Endothelial cell of hepatic sinusoid (primary cell): ENCODE results near the gene ZC3H6.

Experiments
- in situ Hi-C: cut with HindIII; loops from 2 replicates; pipeline ENCODE4 v1.10.0; 2017; ENCODE audit warnings: low sequenced_read_pairs

ZC3H6 gene, protein sequence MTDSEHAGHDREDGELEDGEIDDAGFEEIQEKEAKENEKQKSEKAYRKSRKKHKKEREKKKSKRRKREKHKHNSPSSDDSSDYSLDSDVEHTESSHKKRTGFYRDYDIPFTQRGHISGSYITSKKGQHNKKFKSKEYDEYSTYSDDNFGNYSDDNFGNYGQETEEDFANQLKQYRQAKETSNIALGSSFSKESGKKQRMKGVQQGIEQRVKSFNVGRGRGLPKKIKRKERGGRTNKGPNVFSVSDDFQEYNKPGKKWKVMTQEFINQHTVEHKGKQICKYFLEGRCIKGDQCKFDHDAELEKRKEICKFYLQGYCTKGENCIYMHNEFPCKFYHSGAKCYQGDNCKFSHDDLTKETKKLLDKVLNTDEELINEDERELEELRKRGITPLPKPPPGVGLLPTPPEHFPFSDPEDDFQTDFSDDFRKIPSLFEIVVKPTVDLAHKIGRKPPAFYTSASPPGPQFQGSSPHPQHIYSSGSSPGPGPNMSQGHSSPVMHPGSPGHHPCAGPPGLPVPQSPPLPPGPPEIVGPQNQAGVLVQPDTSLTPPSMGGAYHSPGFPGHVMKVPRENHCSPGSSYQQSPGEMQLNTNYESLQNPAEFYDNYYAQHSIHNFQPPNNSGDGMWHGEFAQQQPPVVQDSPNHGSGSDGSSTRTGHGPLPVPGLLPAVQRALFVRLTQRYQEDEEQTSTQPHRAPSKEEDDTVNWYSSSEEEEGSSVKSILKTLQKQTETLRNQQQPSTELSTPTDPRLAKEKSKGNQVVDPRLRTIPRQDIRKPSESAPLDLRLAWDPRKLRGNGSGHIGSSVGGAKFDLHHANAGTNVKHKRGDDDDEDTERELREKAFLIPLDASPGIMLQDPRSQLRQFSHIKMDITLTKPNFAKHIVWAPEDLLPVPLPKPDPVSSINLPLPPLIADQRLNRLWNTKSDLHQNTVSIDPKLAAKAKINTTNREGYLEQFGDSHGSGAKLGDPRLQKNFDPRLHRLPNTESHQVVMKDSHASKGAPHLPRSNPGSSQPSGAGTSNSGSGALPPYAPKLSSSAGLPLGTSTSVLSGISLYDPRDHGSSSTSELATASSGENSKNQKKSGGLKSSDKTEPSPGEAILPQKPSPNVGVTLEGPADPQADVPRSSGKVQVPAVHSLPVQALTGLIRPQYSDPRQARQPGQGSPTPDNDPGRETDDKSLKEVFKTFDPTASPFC

DNA sequence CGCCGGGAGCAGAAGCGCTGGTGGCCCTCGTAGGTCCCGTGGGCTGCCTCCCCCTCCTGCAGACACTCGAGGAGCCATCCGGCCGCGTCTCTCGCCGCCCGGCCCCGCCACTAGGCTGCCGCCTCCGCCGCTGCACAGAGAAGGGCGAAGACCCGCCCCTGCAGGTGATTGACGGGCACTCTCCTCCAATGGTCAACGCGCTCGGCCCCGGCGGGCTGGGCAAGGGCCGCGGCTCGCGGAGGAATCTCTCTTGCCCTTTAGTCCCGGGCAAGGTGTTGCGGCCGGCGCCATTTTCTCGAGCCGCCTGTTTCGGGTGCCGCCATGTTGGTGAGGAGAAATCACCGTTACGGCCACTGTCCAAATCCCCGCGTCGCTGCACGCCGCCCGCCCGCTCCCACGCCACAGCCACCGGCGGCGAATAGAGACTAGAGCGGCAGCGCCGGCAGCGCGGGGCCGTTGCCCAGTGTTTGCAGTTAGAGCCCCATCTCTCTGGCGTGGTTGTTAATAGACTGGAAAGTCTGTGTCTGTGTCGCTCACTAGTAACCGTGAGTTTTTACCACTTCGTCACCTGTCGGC lies at the start of gene ZC3H6:
ZC3H6 (plus strand) TSS at position 287 of the 576 bp plus-strand sequence. CDS start 398 bp downstream, outside the sequence.
- in situ Hi-C loops = no loop called here

DNA sequence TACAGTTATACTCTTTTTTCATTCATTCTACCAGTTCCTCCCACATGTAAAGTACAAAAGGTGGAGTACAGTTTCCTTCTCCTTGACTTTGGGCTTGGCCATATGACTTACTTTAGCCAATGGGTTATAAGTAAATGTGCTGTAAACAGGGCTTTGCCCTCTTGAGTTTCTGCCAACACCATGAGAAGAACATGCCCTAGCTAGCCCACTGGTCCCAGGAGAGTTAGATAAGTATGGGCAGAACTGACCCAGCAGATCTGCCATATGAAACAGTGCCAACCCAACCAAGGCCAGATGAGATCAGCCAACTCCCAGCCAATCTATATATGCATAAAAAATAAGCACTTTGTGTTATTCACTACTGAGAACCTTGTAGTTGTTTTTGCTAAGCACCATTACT lies 46.0 kb upstream of the ZC3H6 start:
- in situ Hi-C loops = no loop called here

DNA sequence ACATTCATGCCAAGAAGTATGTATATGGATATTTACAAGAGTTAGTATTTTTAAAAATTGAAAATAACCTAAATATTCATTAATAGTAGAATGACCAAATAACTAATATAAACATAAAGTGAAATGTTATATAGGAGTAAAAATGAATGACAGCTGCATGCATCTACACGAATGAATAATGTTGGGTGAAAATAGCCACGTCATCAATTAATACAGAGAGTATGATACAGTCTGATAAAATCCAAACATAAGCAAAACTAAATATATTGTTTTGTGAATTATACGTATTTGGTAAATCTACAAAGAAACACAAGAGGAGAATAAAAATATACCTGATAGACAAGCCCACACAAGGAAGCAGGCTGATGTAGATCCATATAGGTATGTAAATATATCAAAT lies 45.0 kb upstream of the ZC3H6 start:
- in situ Hi-C loops = no loop called here

DNA sequence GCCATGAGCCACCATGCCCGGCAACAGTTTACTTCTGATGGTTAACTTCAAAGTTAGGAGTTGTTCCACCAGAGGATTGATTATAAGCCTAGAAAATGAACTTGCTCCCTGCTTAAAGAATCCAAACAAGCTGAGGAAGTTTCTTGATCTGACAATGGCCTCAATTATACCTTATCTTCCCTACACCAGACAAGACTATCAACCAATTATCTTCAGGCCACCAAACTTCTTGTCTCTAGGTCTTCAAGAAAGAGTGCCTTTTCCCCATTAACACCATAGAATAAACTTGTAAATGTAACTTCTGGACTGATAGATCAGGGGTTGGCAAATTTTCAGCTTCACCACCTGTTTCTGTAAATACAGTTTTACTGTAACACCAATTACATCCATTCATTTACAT lies 35.5 kb upstream of the ZC3H6 start:
- in situ Hi-C loops = loop anchor here (5.0 kb wide), 1 partner anchor 102 kb away; no protein-coding TSS in a partner anchor

DNA sequence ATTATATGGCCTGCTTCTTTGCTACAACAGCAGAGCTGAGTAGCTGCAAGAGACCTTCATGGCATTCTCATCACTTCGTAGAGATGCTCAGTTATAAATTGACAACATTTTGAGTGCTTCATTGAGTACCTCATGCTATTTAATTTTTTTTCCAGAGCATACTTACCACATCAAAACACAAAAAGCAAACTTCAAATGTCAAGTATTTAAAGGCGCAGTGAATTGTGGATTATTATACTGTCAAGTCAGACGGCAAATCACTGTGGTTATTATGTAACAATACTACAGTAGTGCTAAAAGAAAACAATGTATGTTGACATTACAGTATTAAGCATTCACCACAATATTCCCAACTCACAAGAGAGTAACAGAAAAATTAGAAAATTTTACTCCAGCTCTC lies 33.0 kb upstream of the ZC3H6 start:
- in situ Hi-C loops = loop anchor here (5.0 kb wide), 1 partner anchor 100 kb away; no protein-coding TSS in a partner anchor

DNA sequence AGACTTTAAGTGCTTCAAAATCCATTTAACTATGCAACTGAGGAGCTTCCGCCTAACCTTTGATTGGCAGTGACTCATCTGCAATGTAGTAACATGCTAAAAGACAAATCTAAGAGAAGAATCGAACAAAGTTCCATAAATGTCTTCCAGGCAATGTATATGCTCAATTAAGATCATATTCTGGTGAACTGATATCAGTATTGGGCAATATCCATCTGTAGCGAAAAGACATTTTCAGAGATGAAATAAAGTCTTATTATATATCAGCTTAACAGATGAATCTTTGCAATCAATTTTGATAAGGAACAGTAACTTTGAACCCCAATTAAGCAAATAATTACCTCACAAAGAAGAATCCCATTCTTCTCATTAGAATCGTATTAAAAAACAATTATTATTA lies 32.2 kb upstream of the ZC3H6 start:
- in situ Hi-C loops = loop anchor here (5.0 kb wide), 1 partner anchor 99 kb away; no protein-coding TSS in a partner anchor

DNA sequence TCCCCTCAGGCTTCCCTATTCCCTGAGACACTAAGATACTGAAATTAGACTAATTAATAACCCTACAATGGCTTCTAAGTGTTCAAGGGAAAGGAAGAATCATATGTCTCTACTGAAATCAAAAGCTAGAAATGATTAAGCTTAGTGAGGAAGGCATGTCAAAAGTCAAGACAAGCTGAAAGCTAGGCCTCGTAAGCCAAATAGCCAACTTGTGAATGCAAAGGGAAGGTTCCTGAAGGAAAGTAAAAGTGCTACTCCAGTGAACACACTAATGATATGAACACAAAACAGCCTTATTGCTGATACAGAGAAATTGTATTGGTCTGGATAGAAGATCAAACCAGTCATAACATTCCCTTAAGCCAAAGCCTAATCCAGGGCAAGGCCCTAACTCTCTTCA lies 30.5 kb upstream of the ZC3H6 start:
- in situ Hi-C loops = loop anchor here (5.0 kb wide), 2 partner anchors 43 to 97 kb away; no protein-coding TSS in a partner anchor

DNA sequence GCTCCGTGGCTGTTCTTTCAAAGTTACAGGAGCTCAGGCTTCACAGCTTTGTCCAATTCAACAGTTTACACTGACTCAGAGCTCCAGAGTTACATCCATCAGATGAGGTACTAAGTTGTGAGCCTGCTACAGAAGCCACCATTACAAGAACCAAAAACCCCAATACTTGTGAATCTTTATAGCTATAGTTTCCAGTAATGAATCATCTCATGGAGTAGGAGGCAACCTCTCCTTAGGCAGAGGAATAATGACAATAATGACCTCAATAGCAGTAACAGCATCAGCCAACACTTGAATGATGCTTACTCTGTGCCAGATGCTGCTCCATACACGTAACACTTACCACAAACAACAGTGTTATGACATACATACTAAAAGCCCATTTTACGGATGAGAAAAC lies 24.1 kb upstream of the ZC3H6 start:
- in situ Hi-C loops = no loop called here

DNA sequence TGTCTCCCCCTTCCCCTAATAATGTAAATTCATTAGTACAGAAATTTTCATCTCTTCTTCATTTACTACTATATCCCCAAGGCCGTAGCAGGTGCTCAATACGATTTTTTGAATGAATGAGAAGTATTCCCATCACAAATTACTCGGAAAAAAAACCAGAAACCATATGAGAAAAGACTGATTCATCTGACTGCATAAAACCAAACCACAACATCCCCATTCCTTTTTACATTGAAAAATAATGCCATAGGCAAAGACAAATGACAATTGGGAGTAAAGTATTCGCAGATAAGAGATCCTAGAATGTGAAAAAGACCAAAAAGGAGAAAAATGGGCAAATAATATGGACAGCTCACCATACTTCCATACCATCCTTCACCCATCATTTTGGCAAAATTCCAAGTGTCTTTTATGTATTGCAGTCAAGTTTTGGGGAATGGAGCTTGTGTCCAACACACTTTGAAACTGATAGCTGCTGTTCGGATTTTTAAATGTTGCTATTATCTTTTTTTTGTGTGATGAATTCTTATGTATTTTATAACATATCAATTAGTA lies 22.1 kb upstream of the ZC3H6 start:
- in situ Hi-C loops = no loop called here

DNA sequence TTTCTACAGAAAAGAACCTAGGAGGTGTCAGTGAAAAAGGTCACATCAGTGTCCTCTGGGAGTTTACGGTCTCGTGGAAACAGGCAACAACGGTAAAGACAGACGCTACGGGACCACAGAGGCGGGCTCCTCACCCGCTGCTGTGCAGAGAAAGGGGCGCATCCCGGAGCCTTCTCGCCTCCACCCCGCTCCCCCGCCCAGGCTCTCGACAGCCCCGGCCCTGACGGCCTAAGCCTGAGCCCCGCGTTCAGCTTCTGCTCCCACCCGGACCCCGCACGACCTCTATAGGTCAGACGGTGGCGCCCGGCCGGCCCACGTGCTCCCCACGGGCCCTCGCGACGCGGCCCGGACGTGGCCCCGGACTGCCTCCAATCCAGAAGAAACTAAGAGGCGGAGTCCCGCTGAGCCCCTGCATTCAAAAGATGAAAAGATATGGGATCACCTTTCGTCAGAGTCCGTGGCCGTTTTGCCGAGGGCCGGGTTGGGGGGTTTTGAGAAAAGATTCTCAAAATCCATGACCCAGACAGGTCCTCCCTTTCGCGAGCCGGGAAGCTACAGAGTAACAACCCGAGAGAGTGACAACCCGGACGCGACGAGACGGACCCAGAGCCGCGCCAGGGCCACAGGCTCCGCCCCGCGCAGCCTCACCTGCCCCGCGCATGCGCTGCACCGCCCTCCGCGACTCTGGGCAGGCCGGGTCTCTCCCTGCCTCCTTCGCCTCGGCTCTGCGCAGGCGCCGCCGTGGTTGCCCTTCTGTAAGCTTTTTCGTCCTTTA lies 20.7 kb upstream of the ZC3H6 start, which contains the start of gene ZC3H8:
ZC3H8 (minus strand) TSS at position 577 of the 775 bp plus-strand sequence; CDS start at position 516, 61 bp downstream.
- in situ Hi-C loops = no loop called here

DNA sequence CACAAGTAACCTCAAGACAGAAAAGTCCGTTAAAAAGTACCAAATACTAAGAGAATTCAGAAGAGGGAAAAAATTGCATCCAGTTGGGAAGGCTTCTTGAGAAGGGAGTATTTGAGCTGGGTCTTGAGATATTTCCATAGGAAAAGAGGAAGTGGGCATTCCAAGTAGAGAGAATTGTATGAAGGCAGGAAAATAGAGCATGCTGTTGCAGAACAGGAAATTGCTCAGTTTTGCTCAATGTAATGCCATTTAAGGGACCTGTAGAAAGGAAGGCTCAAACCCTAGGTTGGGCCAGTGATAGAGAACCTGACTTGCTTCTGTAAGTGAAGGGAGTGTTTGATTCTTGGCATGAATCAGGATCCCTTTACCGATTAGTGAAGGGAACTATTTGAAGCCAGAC lies 19.5 kb upstream of the ZC3H6 start:
- in situ Hi-C loops = no loop called here

DNA sequence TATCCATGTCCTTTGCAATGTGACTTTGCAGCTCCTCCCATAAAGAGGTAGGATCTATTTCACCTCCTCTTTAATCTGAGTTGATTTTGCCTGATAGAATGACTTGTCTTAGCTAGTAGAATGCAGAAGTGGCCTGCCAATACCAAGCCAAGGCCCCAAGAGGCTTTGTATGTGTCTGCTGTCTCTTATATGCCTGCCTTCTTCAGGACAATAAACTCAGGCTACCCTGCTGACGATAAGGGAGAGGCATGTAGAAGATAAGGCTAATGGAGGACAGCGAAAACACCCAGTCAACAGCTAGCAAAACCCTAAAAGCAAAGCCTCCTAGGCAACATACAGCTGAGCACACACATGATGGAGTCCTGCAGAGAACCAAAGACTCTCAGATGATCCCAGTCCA lies 18.7 kb upstream of the ZC3H6 start:
- in situ Hi-C loops = no loop called here

DNA sequence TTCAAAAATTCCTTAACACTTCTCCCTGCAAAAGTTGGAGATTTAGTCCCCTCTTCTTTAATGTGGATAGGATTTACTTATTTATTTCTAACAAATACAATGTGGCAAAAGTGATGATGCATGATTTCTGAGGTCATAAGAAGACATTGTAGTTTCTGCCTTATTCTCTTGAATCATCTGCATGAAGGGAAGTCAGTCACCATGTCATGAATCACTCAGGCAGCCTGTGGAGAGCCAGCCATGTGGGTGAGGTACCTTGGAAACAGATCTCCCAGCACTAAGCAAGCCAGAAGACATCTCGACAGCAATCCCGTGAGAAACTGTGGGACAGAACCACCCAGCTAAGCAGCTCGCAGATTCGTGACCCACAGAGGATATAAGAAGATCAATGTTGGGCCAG lies 17.8 kb upstream of the ZC3H6 start:
- in situ Hi-C loops = no loop called here

DNA sequence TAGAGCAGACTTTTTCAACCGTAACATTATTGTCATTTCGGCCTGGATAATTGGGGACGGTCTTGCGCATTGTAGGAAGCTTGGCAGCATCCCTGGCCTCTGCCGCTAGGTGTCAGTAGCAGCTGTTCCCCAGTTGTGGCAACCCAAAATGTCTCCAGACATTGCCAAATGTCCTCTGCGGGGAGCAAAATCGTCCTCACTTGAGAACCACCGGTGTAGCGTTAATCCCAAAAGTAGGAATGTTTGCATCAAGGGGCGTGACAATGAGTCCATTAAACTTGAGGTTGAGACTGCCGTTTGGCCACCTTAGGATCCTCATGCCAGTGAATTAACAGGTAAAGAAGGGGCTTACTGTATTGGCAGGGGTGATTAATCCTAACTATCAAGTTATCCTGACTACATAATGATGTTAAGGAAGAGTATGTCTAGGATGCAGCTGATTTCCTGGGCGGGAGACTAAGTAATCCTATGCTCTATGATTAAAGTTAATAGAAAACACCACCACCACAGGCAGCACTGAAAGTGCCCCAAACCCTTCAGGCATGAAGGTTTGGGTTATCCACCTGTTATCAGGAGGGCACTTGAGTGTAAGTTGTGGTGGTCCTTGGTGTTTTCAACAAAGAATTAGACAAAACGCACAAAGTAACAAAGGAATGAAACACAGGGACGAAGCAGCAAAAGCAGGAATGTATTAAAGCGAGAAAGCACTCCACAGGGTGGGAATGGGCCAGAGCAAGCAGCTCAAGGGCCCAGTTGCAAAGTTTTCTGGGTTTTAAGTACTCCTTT lies 15.7 kb upstream of the ZC3H6 start:
- in situ Hi-C loops = no loop called here

DNA sequence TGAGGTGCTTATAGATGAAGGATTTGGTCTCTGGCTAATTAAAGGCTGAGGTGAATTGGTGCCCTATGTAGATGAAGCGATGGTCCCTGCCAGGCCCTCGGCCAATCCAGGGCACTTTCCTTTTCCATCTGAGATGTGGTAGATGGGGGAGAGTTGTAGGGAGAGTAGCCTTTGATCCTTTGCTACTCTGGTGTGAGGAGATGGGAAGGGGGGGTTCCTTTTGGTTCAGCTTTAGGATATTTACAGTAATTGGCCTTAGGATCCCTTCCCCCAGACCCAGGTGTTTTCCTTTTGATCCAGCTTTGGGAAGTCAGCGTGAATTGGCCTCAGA lies 15.1 kb upstream of the ZC3H6 start:
- in situ Hi-C loops = no loop called here

DNA sequence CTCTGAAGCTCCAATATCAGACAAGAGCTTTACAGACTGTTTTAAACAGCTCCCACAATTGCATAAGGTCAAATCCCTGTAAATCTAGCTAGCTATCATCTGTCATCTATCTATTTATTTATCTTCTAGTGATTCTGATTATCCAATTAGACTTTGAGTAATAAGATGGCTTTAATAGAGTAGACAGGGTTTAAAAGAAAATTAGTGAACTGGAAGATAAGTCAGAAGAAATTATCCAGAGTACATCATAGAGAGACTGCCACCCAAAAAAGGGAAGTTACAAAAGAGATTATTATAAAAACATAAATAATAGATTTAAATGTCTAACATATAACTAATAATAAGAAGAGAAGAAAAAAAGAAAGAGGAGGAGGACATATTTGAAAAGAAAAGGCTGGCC lies 12.5 kb upstream of the ZC3H6 start:
- in situ Hi-C loops = no loop called here

DNA sequence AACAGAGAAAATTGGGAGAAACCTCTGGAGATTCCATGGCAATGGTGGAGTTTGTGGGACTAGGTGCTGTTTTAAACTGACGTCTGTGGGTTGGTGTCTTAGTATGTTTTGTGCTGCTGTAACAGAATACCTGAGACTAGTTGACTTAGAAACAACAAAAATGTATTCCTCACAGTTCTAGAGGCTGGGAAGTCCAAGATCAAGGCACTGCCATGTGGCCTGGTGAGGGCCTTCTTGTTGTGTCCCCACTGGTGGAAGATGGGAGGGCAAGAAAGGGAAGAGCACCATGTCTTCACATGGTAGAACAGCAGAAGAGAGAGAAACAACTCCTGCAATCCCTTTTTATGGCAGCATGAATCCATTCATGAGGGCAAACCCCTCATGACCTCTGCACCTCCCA lies 6.8 kb upstream of the ZC3H6 start:
- in situ Hi-C loops = no loop called here

DNA sequence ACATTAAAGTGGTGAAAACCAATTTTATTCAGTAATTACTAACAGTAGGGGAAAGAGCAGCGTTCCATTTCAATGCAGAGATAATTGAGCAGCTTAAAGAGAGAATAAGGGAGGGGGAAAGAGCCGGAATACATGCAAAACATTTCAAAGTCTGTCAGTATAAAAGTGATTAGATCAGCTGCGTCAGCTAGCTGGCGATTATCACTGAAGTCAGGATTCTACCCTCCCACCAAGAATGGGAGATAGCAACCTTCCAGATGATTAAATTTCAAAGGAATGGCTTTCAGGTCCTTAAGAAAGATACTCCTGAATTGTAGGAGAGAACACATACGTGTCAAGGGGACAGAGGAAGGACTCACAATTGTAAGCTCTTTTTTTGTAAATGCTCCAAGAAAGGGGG lies 2.7 kb upstream of the ZC3H6 start:
- in situ Hi-C loops = no loop called here

DNA sequence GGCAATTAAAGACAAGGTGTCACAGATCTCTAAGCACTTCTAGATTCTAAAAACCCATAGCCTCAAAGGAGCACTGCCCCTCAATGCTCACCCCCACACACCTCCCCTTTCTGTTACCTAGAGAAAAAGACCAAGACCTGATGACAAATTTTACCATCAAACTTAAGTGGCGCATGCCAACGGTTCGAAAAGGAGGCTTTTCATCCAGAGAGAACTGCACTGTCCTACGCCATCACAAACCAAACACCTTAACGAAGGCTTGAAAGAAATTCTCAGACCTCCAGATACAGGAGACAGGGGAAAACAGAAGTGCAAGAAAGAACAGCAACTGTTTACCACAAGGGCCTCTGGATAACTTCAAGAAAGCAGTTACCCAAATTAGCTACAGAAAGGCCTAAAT lies 2.0 kb upstream of the ZC3H6 start:
- in situ Hi-C loops = no loop called here
